ENCODE data around the gene TXN2.
"Not testable (repeated sequence)": the region's sequence is repeated elsewhere in the genome, so short reads cannot be mapped to it uniquely, and the experiment has no call there.

Gene TXN2, protein sequence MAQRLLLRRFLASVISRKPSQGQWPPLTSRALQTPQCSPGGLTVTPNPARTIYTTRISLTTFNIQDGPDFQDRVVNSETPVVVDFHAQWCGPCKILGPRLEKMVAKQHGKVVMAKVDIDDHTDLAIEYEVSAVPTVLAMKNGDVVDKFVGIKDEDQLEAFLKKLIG

GRCh38 chr22:36481393-36482168 is at the start of gene TXN2:
Gene TXN2, minus strand, starts transcription at chr22:36481640. Its CDS starts 803 bp downstream, at chr22:36480837.
- Mint-ChIP-seq H3K9me3 (no peaks in the 10 kb centered on the region), H3K4me3 (peak within 1 kb of the TSS; percentile 99), H3K27ac (peak within 1 kb of the TSS; percentile 93), H3K36me3 (peaks cover 6% of the 10 kb centered on the region), H3K27me3 (no peaks in the 10 kb centered on the region), H3K4me1 (peaks cover 24% of the 10 kb centered on the region)

DNA sequence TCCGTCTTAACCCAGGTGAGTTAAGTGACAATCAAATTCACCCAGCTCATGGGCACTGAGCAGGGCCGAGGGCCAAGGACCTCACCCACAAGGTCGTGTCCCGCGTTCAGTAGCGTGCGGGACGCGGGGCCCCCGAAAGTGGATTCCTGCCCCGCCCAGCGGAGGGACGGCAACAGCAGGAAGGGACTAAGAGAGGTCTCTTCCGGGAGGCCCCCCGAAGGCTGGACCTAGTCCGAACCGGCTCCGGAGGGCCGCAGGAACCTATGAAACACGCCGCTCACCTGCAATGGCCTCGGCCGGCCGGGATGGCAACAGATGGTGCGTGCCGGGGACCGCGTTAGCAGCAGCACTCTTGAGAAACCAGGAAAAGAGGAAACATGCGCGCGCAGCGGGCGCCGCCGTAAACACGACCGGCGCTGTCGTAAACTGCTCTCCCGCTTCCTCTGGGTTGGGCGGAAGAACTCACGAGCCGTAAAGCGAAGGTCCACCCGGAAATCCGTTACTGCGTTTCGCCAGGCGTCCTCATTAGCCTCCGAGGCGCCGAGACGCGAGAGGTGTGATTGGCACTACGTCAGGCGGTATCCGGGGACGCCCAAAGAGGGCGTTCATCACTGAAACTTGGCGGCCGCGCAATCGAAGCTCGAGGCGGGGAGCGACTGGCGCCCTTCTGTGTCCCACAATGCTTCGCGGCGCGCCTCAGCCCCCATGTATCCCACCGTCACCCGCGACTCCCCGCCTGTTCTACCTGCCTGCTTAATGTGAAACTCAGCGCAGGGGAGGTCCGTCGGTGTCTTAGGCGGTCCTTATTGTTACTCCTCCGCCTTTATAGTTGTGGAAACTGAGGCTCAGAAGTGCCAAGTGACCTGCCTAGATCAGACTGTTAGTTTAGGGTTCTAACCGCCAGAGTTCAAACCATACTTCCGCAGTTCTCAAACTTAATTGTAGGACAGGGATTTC is 47.6 kb upstream of the TXN2 start, which contains the start of gene EIF3D:
TSS of gene EIF3D (minus strand) at position 372 of the 957 bp plus-strand sequence. CDS start 3,045 bp downstream, outside the sequence.
- Mint-ChIP-seq H3K36me3 (peaks cover 17% of the 10 kb centered on the region), H3K4me3 (peak within 1 kb of the TSS; percentile 95), H3K4me1 (peaks cover 32% of the 10 kb centered on the region), H3K27me3 (no peaks in the 10 kb centered on the region), H3K27ac (peak within 1 kb of the TSS; percentile 98), H3K9me3 (no peaks in the 10 kb centered on the region)

- H3K4me1 Mint-ChIP-seq: peaks cover 32% of the 10 kb centered on the region
- no peaks in the 10 kb centered on the region for H3K27me3 Mint-ChIP-seq
- peaks cover 19% of the 10 kb centered on the region for H3K36me3 Mint-ChIP-seq
These were observed 46.9 kb upstream of the TXN2 start for GRCh38 chr22:36528341-36528740.

GRCh38 chr22:36522662-36523061 is 41.2 kb upstream of the TXN2 start:
- Mint-ChIP-seq H3K36me3 (peaks cover 23% of the 10 kb centered on the region), H3K4me1 (peaks cover 30% of the 10 kb centered on the region), H3K27ac (no peak overlapping the region), H3K9me3 (no peaks in the 10 kb centered on the region), H3K27me3 (no peaks in the 10 kb centered on the region), H3K4me3 (no peak overlapping the region)

More at GRCh38 chr22:36528341-36528740, 46.9 kb upstream of the TXN2 start:
- no peaks in the 10 kb centered on the region for H3K9me3 Mint-ChIP-seq
- peak overlapping the region; percentile 95 for H3K4me3 Mint-ChIP-seq
- peak overlapping the region; percentile 98 for H3K27ac Mint-ChIP-seq

- Mint-ChIP-seq H3K27me3 (no peaks in the 10 kb centered on the region), H3K9me3 (no peaks in the 10 kb centered on the region), H3K4me3 (no peak overlapping the region), H3K27ac (no peak overlapping the region), H3K4me1 (peaks cover 11% of the 10 kb centered on the region), H3K36me3 (peaks cover 22% of the 10 kb centered on the region)
These were observed 39.0 kb upstream of the TXN2 start for GRCh38 chr22:36520423-36520822.

- H3K9me3 Mint-ChIP-seq, H3K27ac Mint-ChIP-seq, H3K27me3 Mint-ChIP-seq, H3K4me1 Mint-ChIP-seq, H3K4me3 Mint-ChIP-seq: not testable (repeated sequence)
- peaks cover 20% of the 10 kb centered on the region for H3K36me3 Mint-ChIP-seq
These were observed 38.5 kb upstream of the TXN2 start for GRCh38 chr22:36519906-36520305.

- Mint-ChIP-seq H3K36me3 (peaks cover 25% of the 10 kb centered on the region), H3K4me1 (no peaks in the 10 kb centered on the region), H3K27me3 (no peaks in the 10 kb centered on the region), H3K4me3 (no peak overlapping the region), H3K9me3 (no peaks in the 10 kb centered on the region), H3K27ac (no peak overlapping the region)
These were observed 33.3 kb upstream of the TXN2 start for GRCh38 chr22:36514766-36515165.

DNA sequence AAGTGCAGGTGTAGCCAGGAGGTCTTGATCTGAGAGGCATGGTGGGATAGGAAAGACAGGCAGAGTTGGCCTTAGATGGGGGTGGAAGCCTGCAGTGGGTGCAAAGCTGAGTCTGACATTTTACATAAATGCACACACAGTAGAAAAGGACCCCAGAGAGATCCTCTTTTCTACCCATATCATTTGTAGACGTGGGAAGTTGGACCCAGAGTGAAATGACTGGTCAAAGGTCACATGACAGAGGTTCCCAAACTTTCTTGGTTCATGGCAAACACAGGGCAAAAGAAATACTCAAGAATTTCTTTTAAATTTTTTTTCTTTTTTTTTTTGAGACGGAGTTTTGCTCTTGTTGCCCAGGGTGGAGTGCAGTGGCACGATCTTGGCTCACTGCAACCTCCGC is 31.6 kb upstream of the TXN2 start:
- no peaks in the 10 kb centered on the region for H3K9me3 Mint-ChIP-seq
- H3K36me3 Mint-ChIP-seq: peaks cover 25% of the 10 kb centered on the region
- no peak overlapping the region for H3K4me3 Mint-ChIP-seq
- H3K27ac Mint-ChIP-seq: no peak overlapping the region
- H3K27me3 Mint-ChIP-seq: no peaks in the 10 kb centered on the region
- H3K4me1 Mint-ChIP-seq: peaks cover 6% of the 10 kb centered on the region

DNA sequence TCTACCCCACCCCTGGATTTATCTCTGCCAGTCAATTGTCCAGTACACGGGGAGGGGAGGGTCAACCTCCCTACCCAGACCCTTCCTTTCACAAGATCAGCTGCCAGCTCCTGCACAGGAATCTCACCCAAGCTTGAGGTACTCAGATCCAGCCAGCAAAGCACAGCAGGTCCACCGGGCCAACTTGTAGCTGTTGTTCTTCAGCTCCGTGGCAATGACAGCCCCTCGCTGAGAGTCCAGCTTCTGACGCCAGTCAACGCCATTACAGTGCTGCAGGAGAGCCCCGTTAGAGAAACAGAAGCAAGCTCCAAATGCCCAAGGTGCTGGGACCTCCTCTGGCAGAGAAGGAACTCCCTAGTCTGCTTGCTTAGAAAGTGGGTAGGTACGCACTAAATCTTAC is 30.9 kb upstream of the TXN2 start:
- Mint-ChIP-seq H3K36me3 (peaks cover 25% of the 10 kb centered on the region), H3K4me1 (peaks cover 10% of the 10 kb centered on the region), H3K27ac (no peak overlapping the region), H3K9me3 (no peaks in the 10 kb centered on the region), H3K27me3 (no peaks in the 10 kb centered on the region), H3K4me3 (no peak overlapping the region)

GRCh38 chr22:36510966-36511881 is 29.8 kb upstream of the TXN2 start:
- Mint-ChIP-seq H3K27ac (peak overlapping the region; percentile 76), H3K27me3 (no peaks in the 10 kb centered on the region), H3K9me3 (no peaks in the 10 kb centered on the region), H3K4me1 (peaks cover 15% of the 10 kb centered on the region), H3K4me3 (no peak overlapping the region), H3K36me3 (peaks cover 21% of the 10 kb centered on the region)

DNA sequence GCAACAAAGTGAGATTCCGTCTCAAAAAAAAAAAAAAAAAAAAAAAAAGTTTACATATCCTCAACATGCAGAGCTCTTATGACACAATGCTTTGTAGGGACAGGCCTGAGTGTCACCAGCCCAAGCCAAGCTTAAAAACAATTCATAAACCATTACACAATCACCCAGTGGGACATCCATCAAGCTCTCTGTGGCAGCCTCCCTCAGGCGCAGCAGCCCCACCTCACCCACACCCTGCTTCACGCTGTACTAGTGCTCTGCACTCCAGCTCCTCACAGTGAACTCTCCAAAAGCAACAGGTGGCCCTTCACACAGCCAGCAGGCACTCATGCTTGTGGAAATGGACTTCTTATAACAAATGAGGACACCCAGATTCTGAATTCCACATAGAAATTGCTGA is 28.9 kb upstream of the TXN2 start:
- no peaks in the 10 kb centered on the region for H3K27me3 Mint-ChIP-seq
- no peaks in the 10 kb centered on the region for H3K9me3 Mint-ChIP-seq
- H3K4me3 Mint-ChIP-seq: no peak overlapping the region
- no peak overlapping the region for H3K27ac Mint-ChIP-seq
- peaks cover 16% of the 10 kb centered on the region for H3K36me3 Mint-ChIP-seq
- H3K4me1 Mint-ChIP-seq: peaks cover 15% of the 10 kb centered on the region

GRCh38 chr22:36507518-36508010 is 26.1 kb upstream of the TXN2 start:
- no peaks in the 10 kb centered on the region for H3K27me3 Mint-ChIP-seq
- H3K4me3 Mint-ChIP-seq: peak overlapping the region; percentile 75
- H3K4me1 Mint-ChIP-seq: peaks cover 19% of the 10 kb centered on the region
- no peaks in the 10 kb centered on the region for H3K9me3 Mint-ChIP-seq
- H3K27ac Mint-ChIP-seq: peak overlapping the region; percentile 71
- H3K36me3 Mint-ChIP-seq: peaks cover 11% of the 10 kb centered on the region

DNA sequence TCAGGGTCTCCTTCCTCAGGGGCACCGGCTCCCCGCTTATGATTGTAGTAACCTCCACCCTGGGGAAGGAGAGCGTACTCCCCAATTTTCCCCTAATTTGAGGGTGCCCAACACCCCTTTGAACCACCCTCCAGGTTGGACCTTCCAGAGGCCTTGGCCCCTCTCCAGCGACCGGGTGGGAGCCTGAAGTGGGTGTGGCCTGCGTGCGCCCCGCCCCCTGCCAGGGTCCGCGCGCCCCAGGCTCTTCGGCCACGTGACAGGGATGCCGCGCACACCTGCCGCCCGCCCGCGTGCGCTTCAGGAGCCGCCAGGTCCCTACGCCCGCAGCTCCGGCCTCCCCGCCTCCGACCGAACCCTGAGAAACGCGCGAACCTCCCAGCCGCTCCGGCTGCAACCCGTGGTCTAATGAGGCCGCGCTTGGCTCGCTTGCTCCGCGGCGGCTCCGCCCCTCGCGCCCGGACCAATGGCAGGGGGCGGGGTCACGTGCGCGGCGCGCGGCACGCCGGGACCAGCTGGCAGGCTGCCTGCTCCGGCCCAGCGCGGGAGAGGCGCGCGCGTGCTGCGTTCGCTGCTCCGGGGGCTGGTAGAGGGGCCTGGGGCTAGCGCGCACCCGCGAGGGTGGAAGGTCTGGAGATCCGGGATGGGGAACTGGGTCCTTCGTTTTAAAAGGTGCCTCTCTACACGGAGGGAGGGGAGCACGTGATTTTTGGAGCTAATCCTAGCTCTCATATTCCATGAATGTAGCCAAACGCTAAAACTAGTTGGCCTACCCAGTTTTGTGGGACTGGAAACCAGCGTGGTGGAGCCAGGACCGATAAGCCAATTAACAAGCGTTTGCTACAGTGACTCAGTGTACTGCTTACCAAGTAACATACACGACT is 25.4 kb upstream of the TXN2 start, which contains the start of gene FOXRED2:
TSS of gene FOXRED2 (minus strand) at position 404 of the 881 bp plus-strand sequence. CDS start 618 bp downstream, outside the sequence.
- Mint-ChIP-seq H3K27ac (peak within 1 kb of the TSS; percentile 82), H3K4me1 (peaks cover 19% of the 10 kb centered on the region), H3K36me3 (peaks cover 11% of the 10 kb centered on the region), H3K9me3 (no peaks in the 10 kb centered on the region), H3K27me3 (no peaks in the 10 kb centered on the region), H3K4me3 (peak within 1 kb of the TSS; percentile 75)

All from activated naive CD4-positive, alpha-beta T cell treated with anti-CD3 and anti-CD28 coated beads, Interleukin-2, amount 50 U/mL, for 24 hours (primary cell).